K562 (cell line): Measurements from ENCODE around the gene TSPAN14. TPM values are rescaled to one million over a fixed set of nuclear protein-coding genes. Genes with fewer than 3 reads are reported as not detected.

ENCODE experiments used
- ATAC-seq: fragments of 200-7000 bp; cut with Tn5 transposase; 3 replicates; pipeline ENCODE4 v1.9.1; 2020; ENCODE audit warnings: moderate library complexity
- BruUV-seq: library from RNA; stranded (reverse); fragments of 400-500 nt; replicated peaks from 2 replicates; lab custom pipeline; 2021; lab: Mats Ljungman, UMichigan
- CTCF ChIA-PET: fragments of 300-600 bp; formaldehyde crosslinking; extraction: SDS; loops from one replicate; lab custom pipeline; 2021; ENCODE audit warnings: low intra/inter-chr PET ratio; lab: Yijun Ruan, JAX
- POLR2A ChIA-PET: fragments of 300-600, 350-650 bp; sonication (Branson Sonifier 250); formaldehyde crosslinking; extraction: SDS; loops from one replicate; lab custom pipeline; 2021; ENCODE audit warnings: antibody characterized with exemption, inconsistent platforms; lab: Yijun Ruan, JAX
- DNase-seq, 4 experiments: peaks; one replicate each; pipeline versions ENCODE4 v3.0.0 to v3.0.0-alpha.2; 2011 to 2018; ENCODE audit warnings: low spot score in 3 of 4, mixed read lengths in 3 of 4; ENCODE audit errors: extremely low read depth in 1 of 4
- FAIRE-seq: peaks from 2 replicates; lab custom pipeline; 2011; peaks lifted over from hg19 to GRCh38; lab: Jason Lieb, UNC
- H2AFZ ChIP-seq: 2 replicates; pipeline ENCODE4 v1.6.0; 2011; ENCODE audit warnings: low read depth, low read length, control low read depth, inconsistent platforms
- H3K27ac ChIP-seq: fragments of 200-600 bp; 3 replicates; pipeline ENCODE4 v1.8.0; 2011; ENCODE audit warnings: low read depth, mild to moderate bottlenecking, control low read depth, inconsistent platforms, low read length, moderate library complexity, mixed read lengths; ENCODE audit errors: extremely low read depth
- H3K27me3 ChIP-seq, 2 experiments: fragments of 300-600 bp in 1 of 2; 2 replicates in 1 of 2; 3 replicates in 1 of 2; pipeline versions ENCODE4 v1.6.0 to v1.8.0; 2011; ENCODE audit warnings: inconsistent platforms in 2 of 2, low read length in 2 of 2, mild to moderate bottlenecking in 1 of 2, mixed read lengths in 1 of 2, moderate library complexity in 1 of 2; ENCODE audit not compliant: control insufficient read depth in 2 of 2, insufficient read depth in 2 of 2
- H3K36me3 ChIP-seq: fragments of 300-600 bp; 3 replicates; pipeline ENCODE4 v1.8.0; 2011; ENCODE audit warnings: mild to moderate bottlenecking, low read length, inconsistent platforms; ENCODE audit not compliant: control insufficient read depth, insufficient read depth
- H3K4me1 ChIP-seq, 2 experiments: fragments of 200-600 bp in 1 of 2; replicated peaks in 1 of 2; 2 replicates in 1 of 2; 3 replicates in 1 of 2; pipeline versions ENCODE4 v1.5.1 to v1.8.0; 2011; ENCODE audit warnings: inconsistent platforms in 2 of 2, low read length in 2 of 2, mild to moderate bottlenecking in 1 of 2, mixed read lengths in 1 of 2, moderate library complexity in 1 of 2; ENCODE audit not compliant: control insufficient read depth in 2 of 2, insufficient read depth in 2 of 2
- H3K4me2 ChIP-seq: 2 replicates; pipeline ENCODE4 v1.6.1; 2011; ENCODE audit warnings: low read length, control low read depth, inconsistent platforms, mixed read lengths; ENCODE audit not compliant: insufficient read depth
- H3K4me3 ChIP-seq: fragments of 200-600 bp; sonication (generic), shearing (Covaris generic); 2 replicates; pipeline ENCODE4 v1.5.1; 2016; ENCODE audit warnings: control low read depth, inconsistent platforms
- H3K79me2 ChIP-seq: fragments of 200-600 bp; 3 replicates; pipeline ENCODE4 v1.8.0; 2011; ENCODE audit warnings: low read length, inconsistent platforms; ENCODE audit not compliant: control insufficient read depth, insufficient read depth
- H3K9ac ChIP-seq, 2 experiments: 2 replicates each; pipeline versions ENCODE4 v1.6.0 to v1.6.1; 2011; ENCODE audit warnings: low read depth in 2 of 2, low read length in 2 of 2, control low read depth in 1 of 2, inconsistent platforms in 1 of 2, mild to moderate bottlenecking in 1 of 2, mixed read lengths in 1 of 2; ENCODE audit not compliant: insufficient read depth in 1 of 2
- H3K9me1 ChIP-seq: one replicate; pipeline ENCODE4 v1.6.0; 2011; ENCODE audit warnings: inconsistent platforms, mild to moderate bottlenecking, low read length, moderate library complexity; ENCODE audit not compliant: control insufficient read depth, insufficient read depth
- H3K9me3 ChIP-seq: replicated peaks from 2 replicates; pipeline ENCODE4 v1.5.1; 2011; ENCODE audit warnings: low read depth, low read length, inconsistent platforms; ENCODE audit not compliant: control insufficient read depth, insufficient read depth
- H4K20me1 ChIP-seq: replicated peaks from 2 replicates; pipeline ENCODE4 v1.6.1; 2011; ENCODE audit warnings: low read length, inconsistent platforms, mixed read lengths; ENCODE audit not compliant: control insufficient read depth, insufficient read depth
- CBX5 ChIP-seq: IDR thresholded peaks from 2 replicates; pipeline ENCODE4 v1.6.1; 2014; ENCODE audit warnings: low read depth, borderline replicate concordance
- CCNT2 ChIP-seq: IDR thresholded peaks from 2 replicates; pipeline ENCODE4 v1.6.1; 2011; ENCODE audit warnings: borderline replicate concordance, low read depth, mild to moderate bottlenecking, moderate library complexity, mixed read lengths, low read length; ENCODE audit not compliant: insufficient read length; ENCODE audit errors: extremely low read depth
- CHD2 ChIP-seq: IDR thresholded peaks from 2 replicates; pipeline ENCODE4 v1.6.1; 2011; ENCODE audit warnings: low read depth, low read length
- EP400 ChIP-seq: fragments of 450-650 bp; IDR thresholded peaks from 2 replicates; pipeline ENCODE4 v1.6.1; 2017; ENCODE audit warnings: antibody characterized with exemption, mild to moderate bottlenecking, moderate library complexity
- ESRRA ChIP-seq: fragments of 450-650 bp; IDR thresholded peaks from 2 replicates; pipeline ENCODE4 v1.6.1; 2014; ENCODE audit warnings: low read depth, mild to moderate bottlenecking, moderate library complexity, borderline replicate concordance
- HIVEP1 ChIP-seq: fragments of 250-450 bp; sonication (Bioruptor Pico); IDR thresholded peaks from 2 replicates; pipeline ENCODE4 v1.4.0; 2020; ENCODE audit warnings: mild to moderate bottlenecking
- KAT7 ChIP-seq: sonication (generic); formaldehyde crosslinking; IDR thresholded peaks from 2 replicates; pipeline ENCODE4 v1.8.0; 2022; ENCODE audit warnings: missing genetic modification reagents, mild to moderate bottlenecking, borderline replicate concordance
- POU5F1 ChIP-seq: fragments of 150-350 bp; IDR thresholded peaks from 2 replicates; pipeline ENCODE4 v1.6.1; 2014; ENCODE audit warnings: borderline replicate concordance, low read length, low read depth, mild to moderate bottlenecking; ENCODE audit not compliant: partially characterized antibody
- ZNF778 ChIP-seq: fragments of 450-650 bp; formaldehyde crosslinking; IDR thresholded peaks from 2 replicates; pipeline ENCODE4 v1.4.0; 2020; ENCODE audit warnings: mild to moderate bottlenecking, moderate library complexity
- WGBS: fragments of 100-300 bp; shearing (Covaris generic); methylation state at CpG from one replicate; pipeline ENCODE4 v1.1.6; 2016; ENCODE audit warnings: low coverage, mixed read lengths; ENCODE audit not compliant: insufficient coverage; ENCODE audit errors: missing lambda C conversion rate; 5-methylcytosine and 5-hydroxymethylcytosine counted together
- in situ Hi-C: fragments of 300-500 bp; cut with MboI; formaldehyde crosslinking; loops from 4 replicates; pipeline ENCODE4 v1.15.0; 2018; ENCODE audit warnings: inconsistent platforms, mixed read lengths
- intact Hi-C: fragments of 100-400 bp; cut with micrococcal nuclease; formaldehyde crosslinking; loops from 2 replicates; pipeline ENCODE4 v1.14.2; 2022
- polyA plus RNA-seq, 8 experiments: library from polyadenylated mRNA; depleted of rRNA in 4 of 8; stranded (reverse) in 5 of 8; unstranded in 3 of 8; fragments of >200 nt; fragmentation: Nextera tagmentation in 2 of 8; fragmentation: Illumina TruSeq in 1 of 8; extraction: Ambion mirVana in 2 of 8; extraction: Trizol in 1 of 8; gene quantifications; 2 replicates each; pipeline versions ENCODE4 v1.2.1 to v1.2.3, GENCODE V29; 2011 to 2014; ENCODE audit warnings: inconsistent platforms in 1 of 8, missing spikeins in 1 of 8
- total RNA-seq, 7 experiments: library from RNA; depleted of rRNA in 6 of 7; stranded (reverse); fragments of >200 nt in 6 of 7; fragmentation: Illumina TruSeq in 2 of 7; extraction: Trizol in 2 of 7; gene quantifications; 2 replicates each; pipeline versions ENCODE4 v1.2.1 to v1.2.3, GENCODE V29; 2011 to 2021; ENCODE audit warnings: low replicate concordance in 1 of 7
- TF ChIP-seq, protein P1 (sequence below): fragments of 450-650 bp; IDR thresholded peaks from 2 replicates; pipeline ENCODE4 v1.6.1; 2017; ENCODE audit warnings: mild to moderate bottlenecking, moderate library complexity
- TF ChIP-seq, protein P2 (sequence below): sonication (generic); formaldehyde crosslinking; IDR thresholded peaks from 2 replicates; pipeline ENCODE4 v1.8.0; 2022; ENCODE audit warnings: missing genetic modification reagents, mild to moderate bottlenecking, borderline replicate concordance
- TF ChIP-seq, protein P3 (sequence below): sonication (generic); formaldehyde crosslinking; IDR thresholded peaks from 2 replicates; pipeline ENCODE4 v1.8.0; 2023; ENCODE audit warnings: mild to moderate bottlenecking, missing genetic modification reagents
- TF ChIP-seq, protein P4 (sequence below): sonication (generic); formaldehyde crosslinking; IDR thresholded peaks from 2 replicates; pipeline ENCODE4 v1.8.0; 2022; ENCODE audit warnings: mild to moderate bottlenecking, missing genetic modification reagents

Gene TSPAN14
- total and polyA plus RNA-seq, 9 of the 15 experiments (the other 6 are each of a cell fraction or from before 2014, with no cell fraction given) = 5.8 to 92.9 (median 23.3) TPM

DNA sequence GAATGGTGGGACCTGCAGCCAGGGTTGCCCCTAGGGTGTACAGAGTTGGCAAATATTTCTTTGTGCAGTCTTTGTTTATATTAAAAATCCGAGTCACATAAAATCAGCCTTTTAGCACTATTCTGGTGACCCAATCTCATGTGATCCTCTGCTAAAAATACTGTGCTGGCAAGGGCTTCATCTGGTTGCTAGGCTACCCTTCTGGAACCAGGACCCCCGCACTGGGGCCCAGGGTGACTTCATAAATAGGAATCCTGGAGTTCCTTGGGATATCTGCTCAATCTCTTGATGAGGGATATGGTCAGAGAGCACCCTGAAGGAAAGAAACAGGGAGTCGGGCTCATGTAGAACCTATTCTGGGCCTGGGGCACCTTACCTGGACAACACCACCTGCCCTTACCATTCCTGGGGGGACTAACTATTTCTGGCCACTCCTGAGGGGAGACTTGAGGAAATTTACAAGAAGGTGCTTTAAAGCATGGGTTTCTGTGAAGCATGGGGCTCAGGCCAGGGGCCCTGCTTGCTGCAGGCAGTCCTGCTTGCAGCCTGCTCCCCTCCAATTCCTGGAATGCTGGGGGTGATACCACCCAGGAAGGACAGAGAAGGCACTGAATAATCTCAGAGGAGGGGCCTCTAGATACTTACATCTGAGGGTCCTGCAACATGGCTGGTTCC lies 128.3 kb downstream of the TSPAN14 start:
- Histone ChIP-seq H3K36me3 (no peaks in the 10 kb centered on the region), H3K4me2 (no peak overlapping the region), H3K9me1 (no peaks in the 10 kb centered on the region), H4K20me1 (no peaks in the 10 kb centered on the region), H3K9me3 (no peaks in the 10 kb centered on the region), H3K79me2 (no peaks in the 10 kb centered on the region), H3K4me1 (peaks cover 0 to 6% of the 10 kb centered on the region in 2 experiments; a peak in 1 of 5 replicates), H2AFZ (no peak overlapping the region), H3K27ac (no peak overlapping the region), H3K27me3 (peaks cover 11 to 30% of the 10 kb centered on the region in 2 experiments), H3K4me3 (no peak overlapping the region), H3K9ac (no peak overlapping the region)
- FAIRE-seq (no peak), DNase-seq (no peak), ATAC-seq (no peak)
- intact Hi-C loops (no loop called here), in situ Hi-C loops (no loop called here)
- WGBS = 3% methylated on average over 3 of the region's 3 CpGs
- no TSS peak for BruUV-seq
- ChIA-PET CTCF (no interaction called here), POLR2A (no interaction called here)
- TF ChIP-seq CHD2 (no peak), POU5F1 (no peak), CCNT2 (no peak), ZNF778 (CRISPR knock-in tag) (no peak), CBX5 (no peak), EP400 (no peak), HIVEP1 (CRISPR knock-in tag) (no peak), ESRRA (no peak), KAT7 (CRISPR knock-in tag) (no peak)
- TF ChIP-seq, protein P1, sequence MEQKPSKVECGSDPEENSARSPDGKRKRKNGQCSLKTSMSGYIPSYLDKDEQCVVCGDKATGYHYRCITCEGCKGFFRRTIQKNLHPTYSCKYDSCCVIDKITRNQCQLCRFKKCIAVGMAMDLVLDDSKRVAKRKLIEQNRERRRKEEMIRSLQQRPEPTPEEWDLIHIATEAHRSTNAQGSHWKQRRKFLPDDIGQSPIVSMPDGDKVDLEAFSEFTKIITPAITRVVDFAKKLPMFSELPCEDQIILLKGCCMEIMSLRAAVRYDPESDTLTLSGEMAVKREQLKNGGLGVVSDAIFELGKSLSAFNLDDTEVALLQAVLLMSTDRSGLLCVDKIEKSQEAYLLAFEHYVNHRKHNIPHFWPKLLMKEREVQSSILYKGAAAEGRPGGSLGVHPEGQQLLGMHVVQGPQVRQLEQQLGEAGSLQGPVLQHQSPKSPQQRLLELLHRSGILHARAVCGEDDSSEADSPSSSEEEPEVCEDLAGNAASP = no peak
- TF ChIP-seq, protein P2, sequence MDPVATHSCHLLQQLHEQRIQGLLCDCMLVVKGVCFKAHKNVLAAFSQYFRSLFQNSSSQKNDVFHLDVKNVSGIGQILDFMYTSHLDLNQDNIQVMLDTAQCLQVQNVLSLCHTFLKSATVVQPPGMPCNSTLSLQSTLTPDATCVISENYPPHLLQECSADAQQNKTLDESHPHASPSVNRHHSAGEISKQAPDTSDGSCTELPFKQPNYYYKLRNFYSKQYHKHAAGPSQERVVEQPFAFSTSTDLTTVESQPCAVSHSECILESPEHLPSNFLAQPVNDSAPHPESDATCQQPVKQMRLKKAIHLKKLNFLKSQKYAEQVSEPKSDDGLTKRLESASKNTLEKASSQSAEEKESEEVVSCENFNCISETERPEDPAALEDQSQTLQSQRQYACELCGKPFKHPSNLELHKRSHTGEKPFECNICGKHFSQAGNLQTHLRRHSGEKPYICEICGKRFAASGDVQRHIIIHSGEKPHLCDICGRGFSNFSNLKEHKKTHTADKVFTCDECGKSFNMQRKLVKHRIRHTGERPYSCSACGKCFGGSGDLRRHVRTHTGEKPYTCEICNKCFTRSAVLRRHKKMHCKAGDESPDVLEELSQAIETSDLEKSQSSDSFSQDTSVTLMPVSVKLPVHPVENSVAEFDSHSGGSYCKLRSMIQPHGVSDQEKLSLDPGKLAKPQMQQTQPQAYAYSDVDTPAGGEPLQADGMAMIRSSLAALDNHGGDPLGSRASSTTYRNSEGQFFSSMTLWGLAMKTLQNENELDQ = no peak
- TF ChIP-seq, protein P3, sequence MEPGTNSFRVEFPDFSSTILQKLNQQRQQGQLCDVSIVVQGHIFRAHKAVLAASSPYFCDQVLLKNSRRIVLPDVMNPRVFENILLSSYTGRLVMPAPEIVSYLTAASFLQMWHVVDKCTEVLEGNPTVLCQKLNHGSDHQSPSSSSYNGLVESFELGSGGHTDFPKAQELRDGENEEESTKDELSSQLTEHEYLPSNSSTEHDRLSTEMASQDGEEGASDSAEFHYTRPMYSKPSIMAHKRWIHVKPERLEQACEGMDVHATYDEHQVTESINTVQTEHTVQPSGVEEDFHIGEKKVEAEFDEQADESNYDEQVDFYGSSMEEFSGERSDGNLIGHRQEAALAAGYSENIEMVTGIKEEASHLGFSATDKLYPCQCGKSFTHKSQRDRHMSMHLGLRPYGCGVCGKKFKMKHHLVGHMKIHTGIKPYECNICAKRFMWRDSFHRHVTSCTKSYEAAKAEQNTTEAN (CRISPR knock-in tag) = no peak
- TF ChIP-seq, protein P4, sequence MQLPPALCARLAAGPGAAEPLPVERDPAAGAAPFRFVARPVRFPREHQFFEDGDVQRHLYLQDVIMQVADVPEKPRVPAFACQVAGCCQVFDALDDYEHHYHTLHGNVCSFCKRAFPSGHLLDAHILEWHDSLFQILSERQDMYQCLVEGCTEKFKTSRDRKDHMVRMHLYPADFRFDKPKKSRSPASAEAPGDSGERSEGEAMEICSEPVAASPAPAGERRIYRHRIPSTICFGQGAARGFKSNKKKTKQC = no peak
